H9 (cell line): ENCODE measurements around the gene SLC9A7. TPM values are rescaled to one million over a fixed set of nuclear protein-coding genes. Genes with fewer than 3 reads are reported as not detected.

Source experiments
- DNase-seq: peaks from one replicate; pipeline ENCODE4 v3.0.0-alpha.2; 2017
- H2AFZ ChIP-seq: one replicate; pipeline ENCODE4 v1.6.1; 2013; ENCODE audit warnings: mild to moderate bottlenecking, low read length, control low read depth, moderate library complexity
- H2AK5ac ChIP-seq: 2 replicates; pipeline ENCODE4 v1.6.1; 2013; ENCODE audit warnings: low read length, control low read depth, mixed read lengths; ENCODE audit not compliant: insufficient read length
- H2BK120ac ChIP-seq: one replicate; pipeline ENCODE4 v1.6.1; 2013; ENCODE audit warnings: low read depth, mild to moderate bottlenecking, low read length, control low read depth, inconsistent platforms; ENCODE audit not compliant: poor library complexity, severe bottlenecking
- H2BK12ac ChIP-seq: 2 replicates; pipeline ENCODE4 v1.6.1; 2013; ENCODE audit warnings: low read length, control low read depth, mixed read lengths, low read depth; ENCODE audit not compliant: insufficient read length
- H2BK15ac ChIP-seq: 2 replicates; pipeline ENCODE4 v1.6.1; 2013; ENCODE audit warnings: low read depth, low read length, control low read depth
- H2BK20ac ChIP-seq: one replicate; pipeline ENCODE4 v1.6.1; 2013; ENCODE audit warnings: low read depth, mild to moderate bottlenecking, low read length, control low read depth, inconsistent platforms; ENCODE audit not compliant: poor library complexity, severe bottlenecking
- H2BK5ac ChIP-seq: 2 replicates; pipeline ENCODE4 v1.6.1; 2013; ENCODE audit warnings: low read length, control low read depth, mixed read lengths; ENCODE audit not compliant: insufficient read length
- H3K14ac ChIP-seq: 2 replicates; pipeline ENCODE4 v1.6.1; 2013; ENCODE audit warnings: low read length, control low read depth; ENCODE audit not compliant: insufficient read depth
- H3K18ac ChIP-seq: 2 replicates; pipeline ENCODE4 v1.6.1; 2013; ENCODE audit warnings: low read depth, mild to moderate bottlenecking, mixed read lengths, low read length, control low read depth; ENCODE audit not compliant: insufficient read length
- H3K23ac ChIP-seq: 2 replicates; pipeline ENCODE4 v1.6.1; 2013; ENCODE audit warnings: low read length, control low read depth, mixed read lengths, low read depth; ENCODE audit not compliant: insufficient read length
- H3K23me2 ChIP-seq: 2 replicates; pipeline ENCODE4 v1.6.1; 2013; ENCODE audit warnings: low read depth, mild to moderate bottlenecking, mixed read lengths, low read length, control low read depth; ENCODE audit not compliant: insufficient read length, poor library complexity, severe bottlenecking
- H3K27ac ChIP-seq: 2 replicates; pipeline ENCODE4 v1.5.1; 2013; ENCODE audit warnings: low read length, control low read depth, mixed read lengths, low read depth; ENCODE audit not compliant: insufficient read length
- H3K27me3 ChIP-seq: 2 replicates; pipeline ENCODE4 v1.6.1; 2013; ENCODE audit warnings: low read length, control low read depth, inconsistent platforms; ENCODE audit not compliant: insufficient read depth
- H3K4ac ChIP-seq: 2 replicates; pipeline ENCODE4 v1.6.1; 2013; ENCODE audit warnings: low read depth, mild to moderate bottlenecking, control low read depth, inconsistent platforms, low read length, moderate library complexity
- H3K4me1 ChIP-seq: 2 replicates; pipeline ENCODE4 v1.6.1; 2013; ENCODE audit warnings: low read length, control low read depth, inconsistent platforms; ENCODE audit not compliant: insufficient read depth
- H3K4me2 ChIP-seq: 2 replicates; pipeline ENCODE4 v1.6.1; 2013; ENCODE audit warnings: low read length, control low read depth, mixed read lengths; ENCODE audit not compliant: insufficient read length, insufficient read depth
- H3K56ac ChIP-seq: 2 replicates; pipeline ENCODE4 v1.6.1; 2013; ENCODE audit warnings: low read depth, mild to moderate bottlenecking, mixed read lengths, low read length, control low read depth; ENCODE audit not compliant: insufficient read length
- H3K79me1 ChIP-seq: 2 replicates; pipeline ENCODE4 v1.6.1; 2013; ENCODE audit warnings: low read depth, mild to moderate bottlenecking, moderate library complexity, low read length, control low read depth, inconsistent platforms; ENCODE audit not compliant: insufficient read depth, poor library complexity, severe bottlenecking
- H3K79me2 ChIP-seq: 2 replicates; pipeline ENCODE4 v1.6.1; 2013; ENCODE audit warnings: low read length, control low read depth, inconsistent platforms; ENCODE audit not compliant: insufficient read depth
- H3K9ac ChIP-seq: 2 replicates; pipeline ENCODE4 v1.6.1; 2013; ENCODE audit warnings: low read length, control low read depth, mixed read lengths; ENCODE audit not compliant: insufficient read length; ENCODE audit errors: extremely low read depth
- H3K9me3 ChIP-seq: one replicate; pipeline ENCODE4 v1.6.1; 2013; ENCODE audit warnings: low read depth, low read length, inconsistent platforms; ENCODE audit not compliant: control insufficient read depth
- H3T11ph ChIP-seq: one replicate; pipeline ENCODE4 v1.6.1; 2013; ENCODE audit warnings: mild to moderate bottlenecking, low read length, control low read depth, inconsistent platforms
- H4K20me1 ChIP-seq: one replicate; pipeline ENCODE4 v1.6.1; 2013; ENCODE audit not compliant: control insufficient read depth, insufficient read length, insufficient read depth
- H4K5ac ChIP-seq: 2 replicates; pipeline ENCODE4 v1.6.1; 2013; ENCODE audit warnings: low read depth, mild to moderate bottlenecking, mixed read lengths, low read length, control low read depth; ENCODE audit not compliant: insufficient read length
- H4K8ac ChIP-seq: replicated peaks from 2 replicates; pipeline ENCODE4 v1.6.1; 2013; ENCODE audit warnings: low read length, control low read depth, mixed read lengths, low read depth; ENCODE audit not compliant: insufficient read length
- H4K91ac ChIP-seq: 2 replicates; pipeline ENCODE4 v1.6.1; 2013; ENCODE audit warnings: low read depth, mild to moderate bottlenecking, moderate library complexity, mixed read lengths, low read length, control low read depth; ENCODE audit not compliant: insufficient read length
- H3K27ac Mint-ChIP-seq, 3 experiments: 2 replicates in 2 of 3; 3 replicates in 1 of 3; pipeline ENCODE4 v1.8.0; 2020 to 2021; ENCODE audit warnings: mixed read lengths in 3 of 3, mild to moderate bottlenecking in 1 of 3, moderate library complexity in 1 of 3
- H3K27me3 Mint-ChIP-seq: 2 replicates; pipeline ENCODE4 v1.8.0; 2021; ENCODE audit warnings: low read depth, mild to moderate bottlenecking, moderate library complexity, mixed read lengths
- H3K36me3 Mint-ChIP-seq, 3 experiments: 2 replicates in 2 of 3; 3 replicates in 1 of 3; pipeline ENCODE4 v1.8.0; 2020 to 2021; ENCODE audit warnings: low read depth in 3 of 3, mixed read lengths in 3 of 3; ENCODE audit not compliant: insufficient read depth in 1 of 3
- H3K4me1 Mint-ChIP-seq, 2 experiments: 2 replicates each; pipeline ENCODE4 v1.8.0; 2020; ENCODE audit warnings: mixed read lengths in 2 of 2
- H3K4me3 Mint-ChIP-seq, 2 experiments: 2 replicates in 1 of 2; 3 replicates in 1 of 2; pipeline ENCODE4 v1.8.0; 2020 to 2021; ENCODE audit warnings: mild to moderate bottlenecking in 2 of 2, mixed read lengths in 2 of 2, moderate library complexity in 1 of 2
- H3K9me3 Mint-ChIP-seq, 2 experiments: 2 replicates in 1 of 2; 3 replicates in 1 of 2; pipeline ENCODE4 v1.8.0; 2020; ENCODE audit warnings: mild to moderate bottlenecking in 2 of 2, mixed read lengths in 2 of 2, moderate library complexity in 1 of 2
- WGBS: extraction: QIAGEN DNeasy Blood & Tissue Kit; methylation state at CpG from one replicate; pipeline ENCODE4 v1.1.7; 2013; ENCODE audit warnings: missing lambda C conversion rate, low lambda C conversion rate, mixed read lengths; ENCODE audit not compliant: insufficient read length; ENCODE audit errors: extremely low coverage; 5-methylcytosine and 5-hydroxymethylcytosine counted together
- total RNA-seq: library from RNA; stranded (reverse); gene quantifications from 2 replicates; pipeline ENCODE4 v1.2.1, GENCODE V29; 2021
- TF ChIP-seq, protein P1 (sequence below): fragments of 200-600 bp; sonication (generic); conservative IDR thresholded peaks from 3 replicates; pipeline ENCODE4 v1.8.0; 2021; ENCODE audit warnings: antibody characterized with exemption, mild to moderate bottlenecking

Gene SLC9A7
- total RNA-seq, 1 experiment from 2014 or later = 5.9 TPM

DNA sequence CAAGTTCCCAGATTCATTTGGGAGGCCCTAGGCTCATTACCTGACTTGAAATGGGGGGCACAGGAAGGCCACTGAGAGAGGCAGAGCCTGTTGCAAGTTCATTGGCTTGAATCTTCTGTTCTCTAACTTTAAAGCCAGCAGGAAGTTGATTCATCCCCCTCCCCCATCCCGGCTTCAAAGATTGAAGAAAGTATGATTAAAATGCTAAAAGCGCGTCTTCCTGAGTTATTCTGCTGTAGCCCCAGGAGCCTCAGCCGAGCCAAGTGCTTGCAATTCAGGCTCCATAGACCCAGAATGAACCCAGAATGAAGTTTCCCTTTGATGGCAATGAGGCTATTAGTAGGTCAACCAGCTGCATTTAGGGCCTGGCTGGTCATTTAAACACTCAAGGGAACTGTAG is 170.7 kb downstream of the SLC9A7 start:
- Histone ChIP-seq H2AK5ac (no peak overlapping the region), H3K14ac (no peak overlapping the region), H3K23ac (no peak overlapping the region), H4K5ac (no peak overlapping the region), H4K91ac (no peak overlapping the region), H2BK120ac (no peak overlapping the region), H3K23me2 (no peaks in the 10 kb centered on the region), H2BK20ac (no peak overlapping the region), H4K20me1 (no peaks in the 10 kb centered on the region), H2BK15ac (no peak overlapping the region), H4K8ac (no peak overlapping the region), H3K9me3 (peaks cover 13% of the 10 kb centered on the region), H3K18ac (no peak overlapping the region), H2AFZ (no peak overlapping the region), H3K4me2 (peak overlapping the region; percentile 54), H3K56ac (no peak overlapping the region), H3K27me3 (no peaks in the 10 kb centered on the region; the same call in 1 of the 2 replicates), H3K4me1 (no peaks in the 10 kb centered on the region; the same call in 1 of the 2 replicates), H3T11ph (no peak overlapping the region), H3K27ac (no peak overlapping the region), H2BK5ac (no peak overlapping the region), H3K4ac (no peak overlapping the region), H3K79me2 (peaks cover 6% of the 10 kb centered on the region; the same call in 1 of the 2 replicates), H3K9ac (no peak overlapping the region), H3K79me1 (peaks cover 2% of the 10 kb centered on the region), H2BK12ac (no peak overlapping the region)
- peak; percentile 61 for DNase-seq
- peak overlapping the region; percentile 38 to 60; a peak in 3 of 5 replicates for H3K4me3 Mint-ChIP-seq
- H3K27ac Mint-ChIP-seq = 0 out of 7 replicates have a peak overlapping the region, but pooled peaks of 1 of the 3 experiments have one; percentile 12
- WGBS = no CpG with 5 or more reads among the region's 4 CpGs
- H3K27me3 Mint-ChIP-seq = no peaks in the 10 kb centered on the region; the same call in 1 of the 2 replicates
- peaks cover 31 to 33% of the 10 kb centered on the region in 2 experiments for H3K4me1 Mint-ChIP-seq
- H3K9me3 Mint-ChIP-seq = peaks cover 52 to 56% of the 10 kb centered on the region in 2 experiments
- H3K36me3 Mint-ChIP-seq = peaks cover 3 to 13% (median 12%) of the 10 kb centered on the region in 3 experiments; a peak in 6 of 7 replicates
- TF ChIP-seq, protein P1, sequence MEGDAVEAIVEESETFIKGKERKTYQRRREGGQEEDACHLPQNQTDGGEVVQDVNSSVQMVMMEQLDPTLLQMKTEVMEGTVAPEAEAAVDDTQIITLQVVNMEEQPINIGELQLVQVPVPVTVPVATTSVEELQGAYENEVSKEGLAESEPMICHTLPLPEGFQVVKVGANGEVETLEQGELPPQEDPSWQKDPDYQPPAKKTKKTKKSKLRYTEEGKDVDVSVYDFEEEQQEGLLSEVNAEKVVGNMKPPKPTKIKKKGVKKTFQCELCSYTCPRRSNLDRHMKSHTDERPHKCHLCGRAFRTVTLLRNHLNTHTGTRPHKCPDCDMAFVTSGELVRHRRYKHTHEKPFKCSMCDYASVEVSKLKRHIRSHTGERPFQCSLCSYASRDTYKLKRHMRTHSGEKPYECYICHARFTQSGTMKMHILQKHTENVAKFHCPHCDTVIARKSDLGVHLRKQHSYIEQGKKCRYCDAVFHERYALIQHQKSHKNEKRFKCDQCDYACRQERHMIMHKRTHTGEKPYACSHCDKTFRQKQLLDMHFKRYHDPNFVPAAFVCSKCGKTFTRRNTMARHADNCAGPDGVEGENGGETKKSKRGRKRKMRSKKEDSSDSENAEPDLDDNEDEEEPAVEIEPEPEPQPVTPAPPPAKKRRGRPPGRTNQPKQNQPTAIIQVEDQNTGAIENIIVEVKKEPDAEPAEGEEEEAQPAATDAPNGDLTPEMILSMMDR = no peak
